NK-92 treated with Interleukin-12 subunit alpha and Interleukin-12 subunit beta, amount 100 ng/mL, for 24 hours (cell line): Measurements from ENCODE around the gene SLC6A18.

Experiments
- DNase-seq: peaks from one replicate; lab custom pipeline; 2025; lab: John Stamatoyannopoulos, UW

SLC6A18 gene

DNA sequence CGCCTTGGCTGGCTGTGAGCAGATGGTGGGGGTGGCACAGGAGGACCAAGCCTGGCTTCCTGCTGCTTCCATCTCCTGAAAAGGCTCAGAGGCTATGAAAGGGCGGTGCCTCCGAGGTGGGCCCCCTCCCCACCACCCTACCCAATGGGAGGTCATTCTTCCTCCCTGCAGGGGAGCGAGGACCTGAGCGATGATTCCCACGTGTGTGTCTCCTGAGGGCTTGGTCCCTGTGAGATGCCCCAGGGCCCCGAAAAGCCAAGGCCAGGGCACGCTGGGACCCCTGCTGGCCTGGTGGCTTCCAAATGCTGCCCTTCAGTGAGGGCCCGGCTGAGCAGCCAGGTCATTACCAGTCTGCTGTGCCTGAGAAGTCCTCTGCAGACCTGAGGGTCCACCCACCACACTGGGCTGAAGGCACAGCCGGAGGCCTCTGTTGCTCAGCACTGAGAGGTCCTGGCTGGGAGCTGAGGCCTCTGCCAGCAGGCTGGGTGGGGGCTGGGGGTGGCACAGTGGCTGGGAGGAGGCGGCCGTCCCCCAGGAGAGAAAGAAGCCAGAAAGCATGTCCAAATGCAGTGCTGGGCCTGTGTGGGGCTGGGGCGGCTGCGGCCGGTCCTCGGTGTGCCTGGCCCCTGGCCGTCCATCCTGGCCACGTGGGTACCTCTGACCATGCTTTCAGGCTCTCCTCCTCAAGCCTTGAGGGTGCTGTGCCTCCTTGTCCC lies 37.8 kb upstream of the SLC6A18 start:
- no peak for DNase-seq

DNA sequence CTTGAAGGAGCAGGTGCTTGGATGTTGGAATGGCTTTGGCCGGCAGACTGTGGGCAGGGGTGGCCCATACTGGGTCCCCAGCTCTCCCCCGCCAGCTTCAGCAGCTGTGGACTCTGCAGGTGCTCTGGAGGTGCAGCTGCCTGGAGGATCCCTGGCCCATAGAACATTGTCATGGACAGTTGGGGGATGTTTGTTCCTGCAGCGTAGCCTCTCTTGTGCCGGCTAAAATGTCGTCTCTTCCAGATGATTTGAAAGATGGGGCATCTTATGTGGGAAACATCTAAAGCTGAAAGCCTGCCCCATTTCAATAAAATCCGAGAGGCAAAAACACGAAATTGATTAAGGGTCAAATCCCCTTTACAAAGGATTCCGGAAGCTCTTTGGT lies 37.2 kb upstream of the SLC6A18 start:
- no peak for DNase-seq

DNA sequence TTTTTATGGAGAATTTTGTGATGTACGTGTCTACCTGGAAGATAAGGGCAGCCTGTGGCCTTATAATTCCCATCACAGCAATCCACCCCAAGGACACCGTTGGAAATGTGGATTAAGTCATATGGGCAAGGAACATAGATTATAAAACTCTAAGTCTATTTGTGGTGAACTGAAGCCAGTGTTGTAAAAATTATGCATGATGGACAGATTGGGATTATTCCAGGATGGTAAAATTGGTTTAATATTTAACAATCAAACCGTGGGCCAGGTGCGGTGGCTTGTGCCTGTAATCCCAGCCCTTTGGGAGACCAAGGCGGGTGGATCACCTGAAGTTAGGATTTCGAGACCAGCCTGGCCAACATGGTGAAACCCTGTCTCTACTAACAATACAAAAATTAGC lies 36.7 kb upstream of the SLC6A18 start:
- no peak for DNase-seq

DNA sequence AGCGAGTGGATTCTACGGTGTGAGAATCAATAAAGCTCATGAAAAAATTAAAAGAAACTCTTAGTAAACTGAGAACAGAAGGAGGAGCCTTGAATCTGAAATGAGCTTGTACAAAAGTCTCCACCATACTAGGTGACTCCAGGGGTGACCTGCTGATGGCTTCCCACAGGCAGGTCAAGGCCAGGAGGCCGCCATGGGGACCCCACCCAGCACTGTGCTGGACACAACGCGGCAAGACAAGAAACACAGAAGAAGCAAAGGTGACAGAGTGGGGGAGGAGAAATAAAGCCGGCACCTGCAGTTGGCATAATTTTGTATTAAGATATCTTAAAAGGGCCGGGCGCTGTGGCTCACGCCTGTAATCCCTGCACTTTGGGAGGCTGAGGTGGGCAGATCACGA lies 35.9 kb upstream of the SLC6A18 start:
- DNase-seq: no peak

- no peak for DNase-seq
Observed at GRCh38 chr5:1190278-1190677, 34.9 kb upstream of the SLC6A18 start.

DNA sequence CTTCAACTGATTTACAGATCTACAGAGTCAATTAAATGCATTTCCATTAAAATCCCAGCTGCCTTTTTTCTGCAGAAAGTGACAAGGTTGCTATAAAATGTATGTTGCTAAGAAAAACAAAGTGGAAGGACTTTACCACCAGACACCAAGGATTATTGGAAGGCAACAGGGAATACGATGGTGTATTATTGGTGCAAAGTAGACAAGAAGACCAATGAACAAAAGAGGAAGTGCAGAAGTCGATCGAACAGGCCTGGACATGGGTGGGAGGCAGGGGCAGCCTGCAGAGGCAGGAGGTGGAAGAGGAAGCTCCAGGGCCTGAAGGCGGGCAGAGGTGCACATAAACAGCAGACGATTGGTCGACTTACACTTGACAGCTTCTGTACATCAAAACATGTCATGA lies 34.3 kb upstream of the SLC6A18 start:
- no peak for DNase-seq

DNA sequence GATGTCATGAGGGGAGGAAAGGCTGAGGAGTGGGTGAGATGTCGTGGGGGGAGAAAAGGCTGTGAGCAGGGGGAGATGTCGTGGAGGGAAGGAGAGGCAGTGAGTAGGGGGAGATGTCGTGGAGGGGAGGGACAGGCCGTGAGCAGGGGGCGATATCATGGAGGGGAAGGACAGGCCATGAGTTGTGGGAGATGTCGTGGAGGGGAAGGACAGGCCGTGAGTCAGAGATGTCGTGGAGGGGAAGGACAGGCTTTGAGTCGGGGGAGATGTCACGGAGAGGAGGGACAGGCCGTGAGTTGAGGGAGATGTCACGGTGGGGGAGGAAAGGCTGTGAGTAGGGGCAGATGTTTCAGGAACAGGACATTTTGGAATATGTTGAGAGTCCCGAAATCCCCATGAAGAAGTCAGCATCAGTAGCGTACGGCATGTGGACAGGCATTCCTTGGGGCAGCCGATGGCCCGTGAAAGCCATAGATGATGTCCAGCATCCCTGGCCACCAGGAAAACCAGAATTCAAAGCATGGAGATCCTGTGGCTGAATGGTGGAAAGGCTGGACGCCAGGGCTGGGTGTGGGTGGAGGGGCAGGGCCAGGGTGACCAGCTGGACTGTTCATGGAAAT lies 32.1 kb upstream of the SLC6A18 start:
- DNase-seq: no peak

DNA sequence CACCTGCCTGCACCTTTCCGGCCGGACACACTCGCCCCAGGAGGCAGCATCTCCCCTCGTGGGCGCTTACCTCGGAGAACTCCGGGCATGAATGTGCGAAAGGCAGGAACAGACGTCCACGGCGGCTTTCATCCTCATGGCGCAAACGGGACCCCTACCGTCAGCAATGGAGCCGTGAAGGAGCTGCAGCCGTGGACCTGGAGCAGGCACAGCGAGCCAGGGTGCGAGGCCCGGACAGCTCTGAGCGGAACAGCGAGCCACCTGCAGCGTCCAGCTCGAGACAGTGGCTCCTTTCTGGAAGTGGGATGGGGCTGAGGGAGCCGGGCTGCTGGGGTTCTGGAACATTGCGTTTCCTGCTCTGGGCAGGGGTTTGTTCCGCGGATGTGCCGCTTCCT lies 31.6 kb upstream of the SLC6A18 start:
- no peak for DNase-seq

DNA sequence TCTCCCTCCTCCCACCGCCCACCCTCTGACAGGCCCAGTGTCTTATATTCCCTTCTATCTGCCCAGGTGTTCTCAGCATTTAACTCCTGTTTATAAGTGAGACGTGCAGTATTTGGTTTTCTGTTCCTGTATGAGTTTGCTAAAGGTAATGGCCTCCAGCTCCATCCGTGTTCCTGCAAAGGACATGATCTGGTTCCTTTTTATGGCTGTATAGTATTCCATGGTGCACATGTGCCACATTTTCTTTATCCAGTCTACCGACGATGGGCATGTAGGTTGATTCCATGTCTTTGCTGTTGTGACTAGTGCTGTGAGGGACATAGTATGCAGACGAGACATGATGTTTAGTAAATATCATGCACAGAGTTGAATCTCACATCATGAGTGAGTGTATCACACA lies 30.8 kb upstream of the SLC6A18 start:
- no peak for DNase-seq

DNA sequence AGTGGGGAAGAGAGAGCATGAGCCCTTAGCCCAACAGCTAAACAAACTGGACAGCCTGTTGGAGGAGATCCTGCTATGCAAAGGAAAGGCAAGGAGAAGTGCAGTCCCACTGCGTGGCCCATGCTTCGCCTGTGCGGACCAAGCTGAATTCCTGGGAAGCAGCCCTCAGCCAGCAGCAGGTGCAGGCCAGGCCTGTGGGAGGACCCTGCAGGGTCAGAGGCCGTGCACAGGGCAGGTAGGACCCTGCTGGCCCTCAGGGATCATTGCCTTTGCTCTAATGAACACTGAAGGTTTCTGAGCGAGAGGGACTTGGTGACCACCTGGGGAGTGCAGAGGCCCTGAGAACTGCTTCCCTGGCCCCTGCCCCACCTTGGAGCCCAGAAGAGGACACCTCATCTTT lies 29.7 kb upstream of the SLC6A18 start:
- no peak for DNase-seq

GRCh38 chr5:1195916-1196315 lies 29.3 kb upstream of the SLC6A18 start:
- DNase-seq: no peak

- no peak for DNase-seq
Observed at GRCh38 chr5:1196562-1196961, 28.6 kb upstream of the SLC6A18 start.

GRCh38 chr5:1197876-1198666 lies 27.1 kb upstream of the SLC6A18 start:
- no peak for DNase-seq

GRCh38 chr5:1199340-1199648 lies 25.9 kb upstream of the SLC6A18 start:
- DNase-seq: no peak

DNA sequence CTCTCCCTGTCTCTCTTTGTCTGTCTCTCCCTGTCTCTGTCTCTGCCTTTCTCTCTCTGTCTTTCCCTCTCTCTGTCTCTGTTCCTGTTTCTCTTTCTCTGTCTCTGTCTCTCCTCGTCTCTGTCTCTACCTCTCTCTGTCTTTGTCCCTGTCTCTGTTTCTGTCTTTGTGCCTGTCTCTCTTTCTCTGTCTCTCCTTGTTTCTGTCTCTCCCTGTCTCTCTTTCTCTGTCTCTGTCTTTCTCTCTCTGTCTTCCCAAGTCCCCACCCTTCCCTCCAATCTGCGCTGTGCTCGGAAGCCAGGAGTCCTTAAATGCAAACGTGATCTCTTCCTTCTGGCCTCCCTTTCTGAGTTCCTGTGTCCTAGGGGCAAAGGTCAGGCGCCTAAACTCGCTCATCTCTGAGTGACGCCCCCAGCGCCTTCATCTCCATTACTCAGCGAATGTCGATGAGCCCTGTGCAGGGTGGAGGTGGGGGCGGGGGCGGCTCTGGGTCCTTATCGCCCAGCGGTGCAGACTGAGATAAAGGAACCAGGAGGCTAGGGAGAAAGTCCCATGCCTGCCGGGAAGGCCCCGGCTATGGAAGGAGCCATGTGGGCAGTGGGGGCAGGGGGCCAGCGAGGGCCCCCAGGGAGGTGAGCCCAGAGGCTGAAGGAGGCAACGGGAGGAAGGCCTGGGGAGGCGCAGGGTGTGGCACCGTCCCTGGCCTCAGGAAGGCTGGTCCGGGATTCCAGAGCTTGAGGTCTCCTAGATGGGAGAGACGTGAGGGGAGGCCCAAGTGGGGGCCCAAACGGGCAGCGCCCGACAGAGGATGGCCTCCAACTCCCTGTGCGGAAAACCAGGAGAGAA lies 25.3 kb upstream of the SLC6A18 start:
- DNase-seq: no peak

- no peak for DNase-seq
Observed at GRCh38 chr5:1200495-1201326, 24.5 kb upstream of the SLC6A18 start.

- no peak for DNase-seq
Observed at GRCh38 chr5:1201327-1202025, 23.7 kb upstream of the SLC6A18 start, which contains the start of gene SLC6A19. Gene SLC6A19, plus strand, starts transcription at chr5:1201595. Its CDS starts 56 bp downstream, at chr5:1201651.

DNA sequence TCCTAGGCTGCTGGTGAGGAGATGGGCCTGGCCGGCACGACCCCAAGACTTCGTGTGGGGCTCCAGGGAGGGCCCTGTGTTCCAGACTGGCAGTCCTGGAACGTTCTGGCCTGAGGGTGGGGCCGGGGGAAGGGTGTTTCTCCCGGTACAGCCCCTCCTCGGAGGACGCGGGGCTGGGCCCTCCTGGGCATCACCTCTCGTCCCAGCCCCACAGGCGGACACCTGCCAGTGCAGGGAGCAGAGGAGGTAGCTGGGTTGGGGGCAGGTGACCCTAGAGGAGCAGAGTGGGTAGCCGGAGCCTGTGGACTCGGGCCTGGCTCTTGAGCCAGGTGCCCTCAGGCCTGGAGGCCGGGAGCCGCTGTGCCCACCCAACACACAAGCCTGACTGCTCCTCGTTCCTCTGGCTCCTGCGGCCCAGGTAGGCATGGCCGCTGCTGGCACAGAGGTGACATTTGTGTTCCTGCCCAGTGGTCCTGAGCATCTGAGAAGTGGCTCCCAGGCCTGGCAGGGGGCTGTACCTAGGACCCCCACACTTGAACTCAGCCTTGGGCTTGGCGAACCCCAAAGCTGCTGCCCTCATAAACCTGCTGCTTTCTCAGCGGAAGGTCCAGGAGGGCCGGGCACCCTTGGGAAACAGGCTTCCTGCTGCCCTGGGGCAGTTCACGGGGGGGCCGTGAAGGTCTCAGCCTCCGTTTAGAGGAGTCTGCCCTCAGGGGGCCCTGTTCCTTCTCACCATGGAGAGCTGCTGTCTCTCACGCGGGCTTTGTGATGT lies 23.0 kb upstream of the SLC6A18 start:
- no peak for DNase-seq

GRCh38 chr5:1202798-1203185 lies 22.4 kb upstream of the SLC6A18 start:
- no peak for DNase-seq

DNA sequence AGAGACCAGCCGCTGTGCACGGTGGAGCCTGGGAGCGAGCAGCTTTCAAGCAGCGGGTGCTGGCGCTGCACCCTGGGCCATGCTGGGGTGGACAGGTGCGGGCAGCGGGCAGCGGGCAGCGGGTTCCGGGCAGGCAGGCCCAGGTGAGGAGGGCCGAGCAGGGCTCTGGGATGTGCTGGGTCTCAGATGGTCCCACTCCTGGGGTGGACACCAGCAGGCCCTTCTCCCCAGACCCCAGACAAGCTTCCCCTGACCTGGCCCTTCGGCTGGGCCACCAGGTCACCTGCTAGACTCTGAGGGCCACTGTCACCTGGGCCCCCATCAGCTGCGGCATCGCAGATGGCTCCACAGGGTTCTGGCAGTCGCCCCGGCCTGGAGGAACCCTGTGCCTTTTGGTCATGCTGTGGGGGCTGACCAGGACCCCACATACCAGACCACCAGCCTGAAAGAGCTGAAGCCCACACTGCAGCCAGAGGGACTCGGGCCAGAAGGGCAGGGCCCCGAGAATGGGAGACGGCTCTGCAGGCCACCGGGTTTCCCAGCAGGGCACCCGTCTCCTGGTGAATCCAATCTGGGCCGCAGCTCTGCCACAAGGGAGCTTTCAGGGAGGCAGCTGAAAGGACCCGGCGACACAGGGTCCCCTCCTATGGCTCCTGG lies 21.7 kb upstream of the SLC6A18 start:
- no peak for DNase-seq
